GM18519 (cell line): Measurements from ENCODE around the gene PITX1.

Experiments
- ATAC-seq: cut with Tn5 transposase; IDR thresholded peaks from one replicate; pipeline ENCODE4 v1.9.1; 2021; ENCODE audit warnings: mild to moderate bottlenecking, moderate library complexity; ENCODE audit not compliant: unreplicated experiment, low FRiP score

Gene PITX1

GRCh38 chr5:135030123-135030955 lies 3.7 kb downstream of the PITX1 start:
- ATAC-seq = no peak

GRCh38 chr5:135029477-135030122 lies 4.4 kb downstream of the PITX1 start:
- ATAC-seq = no peak

GRCh38 chr5:135028791-135029476 lies 5.1 kb downstream of the PITX1 start:
- no peak for ATAC-seq

GRCh38 chr5:135027697-135028615 lies 6.1 kb downstream of the PITX1 start:
- no peak for ATAC-seq

- no peak for ATAC-seq
Observed at GRCh38 chr5:135027266-135027696, 6.7 kb downstream of the PITX1 start.

- ATAC-seq = no peak
Observed at GRCh38 chr5:135026645-135027265, 7.3 kb downstream of the PITX1 start.

GRCh38 chr5:135025730-135026644 lies 8.0 kb downstream of the PITX1 start:
- ATAC-seq = no peak

GRCh38 chr5:135024956-135025729 lies 8.9 kb downstream of the PITX1 start:
- ATAC-seq = no peak

GRCh38 chr5:135020111-135020895 lies 13.7 kb downstream of the PITX1 start:
- ATAC-seq = no peak

- ATAC-seq = no peak
Observed at GRCh38 chr5:135019314-135019713, 14.7 kb downstream of the PITX1 start.

- ATAC-seq = no peak
Observed at GRCh38 chr5:135018457-135018856, 15.6 kb downstream of the PITX1 start.

GRCh38 chr5:135016861-135017290 lies 17.2 kb downstream of the PITX1 start:
- no peak for ATAC-seq

- no peak for ATAC-seq
Observed at GRCh38 chr5:135015942-135016341, 18.1 kb downstream of the PITX1 start.

GRCh38 chr5:135013947-135014570 lies 20.0 kb downstream of the PITX1 start:
- no peak for ATAC-seq

- ATAC-seq = no peak
Observed at GRCh38 chr5:135013445-135013844, 20.6 kb downstream of the PITX1 start.

GRCh38 chr5:135012951-135013391 lies 21.1 kb downstream of the PITX1 start:
- ATAC-seq = no peak
